HG03520 (cell line): ENCODE data around the gene GTPBP4.

Source experiments
- ATAC-seq: cut with Tn5 transposase; IDR thresholded peaks from one replicate; pipeline ENCODE4 v1.9.1; 2021; ENCODE audit warnings: mild to moderate bottlenecking, moderate library complexity; ENCODE audit not compliant: unreplicated experiment

GTPBP4 gene

DNA sequence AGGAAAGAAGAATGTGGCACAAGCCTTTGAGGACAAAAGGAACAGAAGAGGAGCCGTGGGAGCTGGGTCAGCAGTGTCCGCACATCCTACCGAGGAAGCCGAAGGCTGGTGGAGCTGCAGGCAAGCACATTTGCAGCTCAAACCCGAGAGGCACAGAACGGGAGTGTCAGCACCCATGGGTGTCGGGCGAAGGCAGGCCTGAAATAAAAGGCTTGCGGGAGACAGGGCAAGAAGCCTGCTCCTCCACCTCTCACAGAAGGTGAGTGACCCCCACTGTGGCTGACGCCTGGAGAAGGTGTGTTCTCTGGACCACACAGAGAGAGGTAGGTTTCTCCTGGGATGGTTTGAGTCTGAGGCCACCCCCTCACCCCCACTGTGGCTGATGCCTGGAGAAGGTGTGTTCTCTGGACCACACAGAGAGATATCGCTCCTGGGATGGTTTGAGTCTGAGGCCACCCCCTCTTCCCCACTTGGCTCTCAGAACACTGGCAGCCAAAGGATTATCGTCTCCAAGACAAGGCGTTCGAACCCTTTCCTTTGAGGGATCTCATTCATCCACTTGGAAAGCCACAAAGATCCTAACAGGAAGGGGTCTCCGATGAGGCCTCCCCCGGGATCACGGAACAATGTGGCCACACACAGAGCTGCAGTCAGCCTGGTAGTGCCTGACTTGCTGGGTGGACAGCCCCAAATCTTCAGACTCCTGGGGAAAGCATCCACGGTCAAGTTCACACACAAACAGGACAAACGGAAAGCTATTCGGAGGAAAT lies 21.6 kb upstream of the GTPBP4 start:
- ATAC-seq, result no peak

DNA sequence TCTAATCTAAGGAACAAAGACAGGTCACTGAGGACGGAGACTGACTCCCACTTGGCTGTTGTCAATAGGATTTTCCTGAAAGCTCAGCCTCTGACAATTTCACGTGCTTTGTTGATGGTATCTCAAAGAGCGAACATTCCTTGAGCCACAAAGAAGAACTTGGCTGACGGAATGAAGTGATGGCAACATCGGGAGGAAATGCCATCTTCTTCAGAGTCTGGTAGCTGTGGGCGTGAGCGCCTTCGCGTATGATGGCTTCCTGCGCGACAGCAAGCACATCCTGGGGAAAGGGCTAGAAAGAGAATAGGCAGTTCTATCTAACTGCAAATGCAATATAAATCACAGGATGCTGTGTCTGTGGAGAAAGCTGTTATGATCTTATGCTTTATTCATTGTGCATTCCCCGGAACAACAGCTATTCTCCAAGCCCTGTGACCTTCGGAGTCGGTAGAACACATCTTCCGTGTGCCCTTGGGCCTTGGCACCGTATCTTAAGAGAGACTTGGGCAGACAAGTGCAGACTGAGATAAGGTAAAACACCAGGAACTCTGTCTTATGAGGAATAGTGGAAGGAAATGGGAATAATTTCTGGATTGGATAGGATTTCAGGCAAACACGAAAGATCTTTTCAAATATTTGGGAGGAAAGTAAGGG lies 19.6 kb upstream of the GTPBP4 start:
- no peak for ATAC-seq

DNA sequence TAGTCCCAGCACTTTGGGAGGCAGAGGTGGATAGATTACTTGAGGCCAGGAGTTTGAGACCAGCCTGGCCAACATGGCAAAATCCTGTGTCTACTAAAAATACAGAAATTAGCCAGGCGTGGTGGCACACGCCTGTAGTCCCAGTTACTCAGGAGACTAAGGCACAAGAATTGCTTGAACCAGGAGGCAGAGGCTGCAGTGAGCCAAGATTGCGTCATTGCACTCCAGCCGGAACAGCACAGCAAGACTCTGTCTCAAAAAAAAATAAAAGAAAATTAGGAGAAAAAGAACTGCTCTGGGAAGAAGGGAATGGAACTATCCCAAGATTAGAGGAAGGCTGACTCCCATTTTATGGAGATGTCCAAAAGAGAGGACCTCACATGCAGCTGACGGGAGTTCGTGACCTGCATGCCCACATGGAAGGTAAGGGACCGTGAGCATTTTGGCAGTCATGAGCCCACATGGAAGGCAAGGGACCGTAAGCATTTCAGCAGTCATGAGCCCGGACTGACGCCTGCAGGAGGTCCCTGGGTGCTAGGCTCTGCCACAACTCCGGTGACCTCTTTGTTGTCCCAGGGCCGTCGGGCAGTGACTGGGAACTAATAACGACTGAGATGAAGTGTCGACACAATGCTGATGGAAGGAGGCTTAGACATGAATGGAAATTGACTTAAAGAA lies 18.6 kb upstream of the GTPBP4 start:
- no peak for ATAC-seq

DNA sequence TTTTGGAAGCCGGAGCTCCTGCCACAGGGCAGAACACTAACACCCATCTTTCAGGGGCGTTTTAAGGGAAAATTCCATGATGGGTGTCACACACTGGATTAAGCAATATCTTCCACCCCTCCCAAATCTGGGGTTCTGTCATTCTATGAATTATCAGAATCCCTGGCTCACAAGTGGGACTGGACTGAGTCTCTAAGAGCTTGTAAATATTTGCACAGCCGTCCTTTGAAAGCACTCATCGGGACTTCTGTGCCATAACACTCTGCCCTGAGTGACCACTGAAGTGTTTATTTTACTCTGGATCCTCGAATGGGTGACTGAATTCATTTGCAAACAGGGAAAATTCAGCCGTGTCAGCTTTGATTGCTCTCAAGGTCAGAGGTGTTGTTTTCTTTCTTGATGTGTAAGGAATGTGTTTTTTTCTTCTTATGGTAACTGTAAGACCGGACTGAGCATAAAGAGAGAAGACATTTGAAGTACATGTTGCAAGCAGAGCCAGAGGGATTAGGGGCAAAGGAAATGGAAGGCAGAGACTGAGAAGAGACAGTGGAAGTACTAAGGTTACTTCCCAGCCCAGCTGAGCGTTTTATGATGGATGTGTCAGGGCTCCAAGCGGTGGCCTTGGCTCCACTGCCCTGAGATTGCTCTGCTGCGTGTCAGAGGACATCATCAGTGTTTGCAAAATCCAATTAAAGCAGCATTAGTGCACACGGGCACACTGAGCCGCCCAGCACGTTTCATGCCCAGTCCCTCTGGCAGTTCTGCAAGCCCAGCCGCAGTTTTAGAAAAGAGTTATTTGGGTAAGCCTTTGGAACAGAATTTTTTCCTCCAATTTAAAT lies 17.7 kb upstream of the GTPBP4 start:
- no peak for ATAC-seq

DNA sequence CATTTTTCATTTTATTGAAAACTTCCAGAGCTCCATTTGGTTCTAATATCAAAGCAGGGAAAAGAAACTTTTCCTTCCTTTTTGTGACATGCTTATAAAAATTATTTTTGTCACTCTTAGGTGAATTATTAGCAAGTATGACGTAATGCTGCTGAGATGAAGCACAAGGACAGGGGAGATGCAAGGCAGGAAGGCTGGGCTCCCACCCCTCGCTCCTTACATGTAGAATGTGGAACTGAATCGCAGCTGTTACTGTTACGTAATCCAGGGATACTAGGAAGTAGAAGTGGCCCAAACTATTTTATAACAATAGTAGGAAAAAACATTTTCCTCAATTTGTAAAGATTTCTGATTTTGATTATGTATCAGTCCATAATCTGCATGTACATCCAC lies 17.1 kb upstream of the GTPBP4 start:
- ATAC-seq, result no peak

DNA sequence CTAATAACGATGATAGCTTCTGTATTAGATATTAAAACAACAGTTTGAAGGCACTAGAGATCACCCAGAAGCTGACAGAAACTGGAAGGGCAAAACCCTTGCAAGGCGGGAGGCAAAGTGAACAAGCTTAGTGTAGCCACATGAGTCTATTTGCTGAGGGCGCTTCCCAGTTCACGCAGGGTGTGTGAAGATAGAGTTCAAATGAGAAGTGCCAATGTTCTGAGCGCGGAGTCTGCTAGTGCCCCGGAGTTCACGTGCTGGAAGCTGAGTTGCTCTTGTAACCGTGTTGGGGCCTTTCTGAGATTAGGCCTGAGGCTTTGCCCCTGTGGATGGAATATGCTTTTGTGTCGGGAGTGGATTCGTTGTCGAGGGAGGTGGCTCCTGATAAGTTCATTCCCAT lies 16.6 kb upstream of the GTPBP4 start:
- no peak for ATAC-seq

DNA sequence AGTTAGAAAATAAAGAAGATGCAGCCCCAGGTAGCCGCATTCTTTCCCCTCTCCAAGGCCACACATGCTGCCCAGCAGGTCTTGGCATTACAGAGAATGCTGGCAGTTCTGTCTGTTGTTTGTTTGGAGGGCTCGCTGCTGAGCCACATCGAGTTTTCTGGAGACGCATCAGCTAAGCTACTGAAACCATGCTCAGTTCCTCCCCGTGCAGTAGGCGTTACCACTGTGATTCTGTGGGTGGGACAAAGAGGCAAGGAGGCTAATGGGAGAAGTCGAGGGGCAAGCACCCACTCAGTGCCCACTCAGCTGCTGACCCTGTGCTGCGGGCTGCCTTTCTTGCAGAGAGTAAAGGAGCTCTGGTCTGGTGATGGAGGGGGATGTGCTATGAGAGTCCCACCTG lies 15.5 kb upstream of the GTPBP4 start:
- ATAC-seq, result no peak

DNA sequence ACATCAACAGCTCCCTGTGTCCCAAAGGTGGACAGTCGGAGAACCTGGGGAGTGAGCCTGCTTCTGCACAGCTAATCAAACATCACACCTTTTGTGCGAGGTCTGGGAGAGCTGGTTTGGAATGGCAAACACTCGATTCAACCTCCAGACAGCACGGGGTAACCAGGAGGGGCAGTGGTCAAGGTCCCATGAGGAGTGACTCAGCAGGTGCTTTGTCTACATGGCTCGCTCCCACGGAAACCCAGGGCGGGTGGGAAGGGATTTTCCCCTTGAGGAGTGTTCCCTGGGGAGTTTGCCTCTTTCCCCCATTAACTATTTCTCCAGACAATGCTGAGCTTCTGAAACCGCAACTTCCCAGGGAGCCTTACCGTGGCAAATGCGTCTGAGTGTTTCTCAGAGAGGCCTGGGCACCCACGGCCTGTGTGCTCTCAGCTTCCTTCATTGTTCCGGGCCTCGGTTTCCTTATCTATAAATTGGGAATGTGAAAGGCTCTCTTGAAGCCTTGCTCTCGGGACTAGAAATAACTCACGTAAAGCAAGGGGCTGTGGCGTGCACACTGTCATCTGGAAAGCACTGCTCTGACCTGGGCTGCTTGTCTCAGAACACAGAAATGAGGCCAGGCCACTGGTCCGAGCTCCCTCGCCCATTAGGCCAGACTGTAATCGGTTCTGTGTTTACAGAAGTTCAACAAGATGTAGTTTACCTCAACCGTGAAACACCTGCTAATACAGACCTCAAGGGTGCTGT lies 14.0 kb upstream of the GTPBP4 start:
- ATAC-seq, result no peak

DNA sequence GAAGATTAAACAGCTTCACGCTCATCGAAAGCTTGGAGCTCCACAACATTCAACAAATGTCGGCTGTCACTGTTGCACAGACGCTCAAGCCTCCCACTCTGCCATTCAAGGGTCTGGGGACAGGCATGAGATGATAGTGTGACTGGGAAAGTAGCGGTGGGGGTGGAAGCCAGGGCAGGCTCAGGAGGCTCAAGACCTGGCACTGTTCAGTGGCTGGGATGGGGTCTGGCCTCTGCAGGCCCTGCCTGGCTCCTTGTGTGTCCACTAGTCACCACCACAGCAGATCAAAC lies 13.5 kb upstream of the GTPBP4 start:
- ATAC-seq, result no peak

DNA sequence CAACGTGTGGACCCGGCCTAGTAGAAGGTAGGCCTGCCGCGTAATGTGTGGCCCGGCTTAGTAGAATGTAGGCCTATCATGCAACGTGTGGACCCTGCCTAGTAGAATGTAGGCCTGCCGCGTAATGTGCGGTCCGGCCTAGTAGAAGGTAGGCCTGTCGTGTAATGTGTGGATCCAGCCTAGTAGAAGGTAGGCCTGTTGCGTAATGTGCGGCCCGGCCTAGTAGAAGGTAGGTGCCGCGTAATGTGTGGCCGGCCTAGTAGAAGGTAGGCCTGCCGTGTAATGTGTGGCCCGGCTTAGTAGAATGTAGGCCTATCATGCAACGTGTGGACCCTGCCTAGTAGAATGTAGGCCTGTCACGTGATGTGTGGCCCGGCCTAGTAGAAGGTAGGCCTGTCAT lies 11.9 kb upstream of the GTPBP4 start:
- ATAC-seq, result no peak

DNA sequence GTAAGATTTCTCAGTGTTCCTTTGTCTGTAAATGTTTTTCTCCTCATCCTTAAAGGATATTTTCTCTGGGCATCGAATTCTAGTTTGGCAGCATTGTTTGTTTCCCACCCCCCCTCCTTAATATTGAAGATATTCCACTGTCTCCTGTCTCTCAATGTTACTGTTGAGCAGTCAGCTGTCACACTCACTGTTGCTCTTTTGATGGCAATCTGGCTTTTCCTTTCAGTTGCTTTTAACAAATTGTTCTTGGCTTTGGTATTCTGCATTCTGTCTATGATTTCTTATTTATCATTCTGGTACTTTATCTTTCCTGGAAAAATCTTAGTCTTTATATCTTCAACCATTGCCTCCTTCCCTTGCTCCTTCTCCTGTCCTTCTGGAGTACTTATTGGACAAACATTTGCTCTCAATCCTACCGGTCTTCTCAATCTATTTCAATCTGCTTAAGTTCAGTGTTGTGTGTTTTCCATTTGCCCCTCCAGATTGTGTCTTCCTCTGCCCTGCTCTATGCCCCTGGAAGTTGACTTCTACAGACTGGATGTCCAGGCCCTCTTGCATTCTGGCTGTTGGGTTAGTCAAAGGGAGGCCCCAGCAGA lies 9.3 kb upstream of the GTPBP4 start:
- no peak for ATAC-seq

DNA sequence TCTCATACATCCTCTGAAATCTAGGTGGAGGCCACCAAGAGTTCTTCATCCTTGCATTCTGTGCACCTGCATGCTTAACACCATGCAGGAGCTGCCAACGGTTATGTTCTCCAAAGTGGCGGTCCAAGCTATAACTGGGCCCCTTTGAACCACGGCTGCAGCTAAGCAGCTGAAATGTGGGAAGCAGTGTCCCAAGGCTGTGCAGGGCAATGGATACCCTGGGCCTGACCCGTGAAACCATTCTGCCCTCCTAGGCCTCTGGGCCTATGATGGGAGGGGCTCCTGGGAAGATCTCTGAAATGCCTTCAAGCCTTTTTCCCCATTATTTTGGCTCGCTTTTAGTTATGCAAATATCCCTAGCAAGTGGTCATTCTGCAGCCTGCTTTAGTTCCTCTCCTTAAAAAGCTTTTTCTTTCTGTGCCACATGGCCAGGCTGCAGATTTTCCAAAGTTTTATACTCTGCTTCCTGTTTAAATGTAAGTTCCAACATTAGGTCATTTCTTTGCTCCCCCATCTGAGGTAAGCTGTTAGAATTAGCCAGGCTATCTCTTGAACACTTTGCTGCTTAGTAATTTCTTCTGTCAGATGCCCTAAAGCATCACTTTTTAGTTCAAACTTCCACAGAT lies 7.7 kb upstream of the GTPBP4 start:
- no peak for ATAC-seq

DNA sequence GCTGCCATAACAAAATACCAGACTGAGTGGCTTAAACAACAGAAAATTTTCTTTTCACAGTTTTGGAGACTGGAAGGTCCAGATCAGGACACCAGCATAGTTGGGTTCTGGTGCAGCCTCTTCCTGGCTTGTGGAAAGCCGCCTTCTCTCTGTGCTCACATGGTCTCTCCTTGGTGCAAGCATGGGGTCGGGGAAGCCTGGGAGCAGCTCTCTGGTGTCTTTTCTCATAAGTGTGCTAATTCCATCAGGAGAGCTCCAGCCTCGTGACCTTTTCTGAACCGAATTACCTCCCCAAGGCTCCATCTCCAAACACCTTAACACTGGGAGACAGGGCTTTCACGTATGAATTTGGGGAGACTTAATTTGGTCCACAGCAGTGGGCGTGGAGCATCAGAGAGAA lies 4.8 kb upstream of the GTPBP4 start:
- no peak for ATAC-seq

DNA sequence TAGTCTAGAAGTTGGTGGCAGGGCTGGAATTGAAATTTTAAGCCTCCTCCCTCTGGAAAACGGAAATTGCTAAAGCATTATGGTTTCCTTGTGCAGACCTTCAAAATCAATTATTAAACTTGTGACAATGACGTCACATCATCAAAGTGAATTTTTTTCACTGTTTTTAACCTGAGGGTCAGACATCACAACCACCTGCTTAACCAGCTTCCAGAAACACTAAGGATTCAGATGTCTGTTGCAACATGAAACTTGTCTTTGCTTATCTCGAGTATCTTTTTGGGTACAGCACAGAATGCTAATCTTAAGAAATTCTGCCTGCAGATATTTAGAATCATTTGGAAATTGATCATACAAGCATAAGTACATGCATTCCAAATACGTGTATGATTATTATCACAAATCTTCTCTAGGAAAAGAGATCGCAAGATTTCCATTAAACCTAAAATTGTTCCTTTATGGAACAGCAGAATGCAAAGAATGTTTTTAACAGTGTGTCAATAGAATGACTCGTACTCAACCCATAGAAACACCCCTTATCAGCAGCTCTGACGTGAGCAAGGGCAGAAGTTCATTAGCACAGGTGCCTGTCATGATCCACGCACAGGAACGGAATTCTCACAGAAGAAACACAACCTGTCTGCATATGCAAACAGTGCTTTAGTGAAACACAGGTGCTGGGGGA lies 4.1 kb upstream of the GTPBP4 start:
- no peak for ATAC-seq

DNA sequence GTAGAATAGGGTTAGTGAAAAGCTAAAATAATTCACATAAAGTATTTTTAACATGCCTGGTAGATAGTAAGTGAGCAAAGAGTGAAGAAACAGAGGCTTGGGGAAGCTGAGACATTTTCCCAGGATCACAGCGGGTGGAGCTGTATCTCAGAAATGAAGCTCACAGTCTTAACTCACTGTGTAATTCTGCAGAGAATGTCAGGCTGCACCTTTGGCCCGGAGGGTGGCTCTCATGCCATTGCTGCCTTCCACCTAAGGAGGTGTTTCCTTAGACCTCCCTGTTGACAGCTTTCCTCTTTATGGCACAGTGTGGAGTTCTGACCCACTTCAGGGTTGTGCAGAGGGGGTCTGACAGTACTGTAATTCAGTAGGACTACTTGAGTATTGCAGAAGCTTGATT lies 2.9 kb upstream of the GTPBP4 start:
- no peak for ATAC-seq

DNA sequence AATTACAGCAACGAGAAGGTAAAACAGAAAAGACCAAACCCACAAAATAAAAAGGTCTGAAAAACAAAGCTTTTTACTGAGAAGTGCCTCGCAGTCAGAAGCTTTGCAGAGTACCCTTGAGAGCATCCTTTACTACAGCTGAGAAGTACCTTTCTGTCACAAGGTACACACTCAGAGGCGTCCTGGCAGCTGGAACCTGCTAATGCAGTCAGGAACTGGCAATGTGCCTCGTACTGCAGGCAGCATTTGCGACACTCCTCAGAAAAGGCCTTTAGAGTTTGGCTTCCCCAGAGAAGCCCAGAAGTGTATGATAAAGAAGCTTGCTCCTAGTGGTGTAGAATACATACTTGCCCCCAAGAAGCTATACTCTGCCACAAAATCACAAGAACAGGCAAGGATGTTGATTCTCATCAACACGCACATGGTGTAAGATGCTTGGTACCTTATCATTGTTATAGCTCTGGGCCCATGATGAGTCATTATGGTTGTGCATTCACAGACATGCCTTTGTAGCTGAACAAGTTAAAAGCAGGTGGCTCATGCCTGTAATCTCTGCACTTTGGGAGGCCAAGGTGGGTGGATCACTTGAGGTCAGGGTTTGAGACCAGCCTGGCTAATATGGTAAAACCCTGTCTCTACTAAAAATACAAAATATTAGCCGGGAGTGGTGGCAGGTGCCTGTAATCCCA lies 2.0 kb upstream of the GTPBP4 start:
- no peak for ATAC-seq

DNA sequence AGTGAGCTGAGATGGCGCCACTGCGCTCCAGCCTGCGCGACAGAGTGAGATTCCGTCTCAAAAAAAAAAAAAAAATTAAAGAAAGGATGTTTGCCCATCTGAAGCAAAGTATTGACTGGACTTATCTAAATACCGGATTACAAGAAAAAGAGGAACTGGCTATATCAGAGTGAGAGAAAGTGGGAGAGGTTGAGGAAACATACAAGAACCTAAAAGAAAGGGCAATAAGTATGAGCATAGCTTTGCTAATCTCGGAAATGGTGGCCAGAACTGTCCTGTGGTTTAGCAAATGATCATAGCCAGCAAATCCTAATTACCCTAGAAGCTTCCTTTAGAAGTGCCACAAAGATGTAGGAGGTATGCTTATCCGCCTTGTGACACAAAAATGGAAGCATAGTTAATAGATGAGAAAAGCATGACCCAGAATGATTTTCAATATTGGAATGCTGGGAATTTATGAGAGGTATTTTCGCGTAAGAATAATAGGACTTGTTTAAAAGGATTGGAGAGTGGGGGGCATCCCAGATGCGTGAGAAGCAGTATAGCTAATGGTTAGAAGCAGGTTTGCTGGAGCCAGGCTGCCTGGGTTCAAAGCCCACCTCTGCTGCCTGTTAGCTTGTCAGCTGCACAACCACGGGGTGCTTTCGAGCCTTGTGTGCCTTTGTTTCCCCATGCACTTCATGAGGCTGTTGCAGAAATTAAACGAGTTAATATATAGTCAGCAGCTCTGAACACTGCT lies 1.2 kb upstream of the GTPBP4 start:
- ATAC-seq, result no peak

DNA sequence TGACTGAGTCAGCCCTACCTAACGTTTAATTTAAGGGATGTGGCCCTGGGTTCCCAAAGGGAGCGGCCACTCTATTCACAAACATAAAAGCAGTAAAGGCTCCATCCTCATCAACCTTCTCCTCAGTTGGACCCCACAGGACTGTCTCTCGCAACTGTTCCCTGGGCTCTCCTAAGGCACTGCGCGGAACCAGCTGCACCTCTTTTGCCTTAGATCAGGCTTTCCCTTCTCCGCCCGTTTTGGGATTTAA lies 689 bp upstream of the GTPBP4 start:
- ATAC-seq, result no peak
